ENCODE data around the gene ATOH8. TPM values are rescaled to one million over a fixed set of nuclear protein-coding genes. Genes with fewer than 3 reads are reported as not detected.

ATOH8 gene
- total RNA-seq, 1 donor from 2014 or later, result 0.79 TPM

- Histone ChIP-seq H3K4me3 (ENCODE audit: low read depth, low read length) (no peak overlapping the region), H3K36me3 (ENCODE audit: control insufficient read depth, insufficient read depth, low read length) (no peaks in the 10 kb centered on the region), H3K27me3 (ENCODE audit: control insufficient read depth, insufficient read depth, low read length) (peaks cover 6% of the 10 kb centered on the region)
- DNase-seq (ENCODE audit: low read depth) (no peak), FAIRE-seq (no peak)
- no peak for TF ChIP-seq CTCF (IDR thresholded peaks at IDR 0.05; ENCODE audit: insufficient read depth, low read length, severe bottlenecking)
These were observed 36.9 kb downstream of the ATOH8 start for GRCh38 chr2:85790499-85791188.

GRCh38 chr2:85791704-85792565 is 38.1 kb downstream of the ATOH8 start:
- no peak overlapping the region for H3K4me3 ChIP-seq (ENCODE audit: low read depth, low read length)
- no peak for TF ChIP-seq CTCF (IDR thresholded peaks at IDR 0.05; ENCODE audit: insufficient read depth, low read length, severe bottlenecking)
- FAIRE-seq (no peak), DNase-seq (ENCODE audit: low read depth) (no peak)
- H3K27me3 ChIP-seq (ENCODE audit: control insufficient read depth, insufficient read depth, low read length), result peaks cover 2% of the 10 kb centered on the region
- no peaks in the 10 kb centered on the region for H3K36me3 ChIP-seq (ENCODE audit: control insufficient read depth, insufficient read depth, low read length)

- H3K4me3 ChIP-seq (ENCODE audit: low read depth, low read length), result no peak overlapping the region
- H3K27me3 ChIP-seq (ENCODE audit: control insufficient read depth, insufficient read depth, low read length), result peaks cover 2% of the 10 kb centered on the region
- DNase-seq (ENCODE audit: low read depth), result peak; percentile 65
- no peak for TF ChIP-seq CTCF (IDR thresholded peaks at IDR 0.05; ENCODE audit: insufficient read depth, low read length, severe bottlenecking)
- peak; percentile 73 for FAIRE-seq
- no peaks in the 10 kb centered on the region for H3K36me3 ChIP-seq (ENCODE audit: control insufficient read depth, insufficient read depth, low read length)
These were observed 39.1 kb downstream of the ATOH8 start for GRCh38 chr2:85792783-85793441.

- Histone ChIP-seq H3K4me3 (ENCODE audit: low read depth, low read length) (no peak overlapping the region), H3K36me3 (ENCODE audit: control insufficient read depth, insufficient read depth, low read length) (no peaks in the 10 kb centered on the region), H3K27me3 (ENCODE audit: control insufficient read depth, insufficient read depth, low read length) (peaks cover 2% of the 10 kb centered on the region)
- DNase-seq (ENCODE audit: low read depth), result no peak
- no peak for FAIRE-seq
- no peak for TF ChIP-seq CTCF (IDR thresholded peaks at IDR 0.05; ENCODE audit: insufficient read depth, low read length, severe bottlenecking)
These were observed 39.8 kb downstream of the ATOH8 start for GRCh38 chr2:85793584-85793983.

- no peak for FAIRE-seq
- DNase-seq (ENCODE audit: low read depth), result no peak
- Histone ChIP-seq H3K4me3 (ENCODE audit: low read depth, low read length) (no peak overlapping the region), H3K27me3 (ENCODE audit: control insufficient read depth, insufficient read depth, low read length) (peaks cover 2% of the 10 kb centered on the region), H3K36me3 (ENCODE audit: control insufficient read depth, insufficient read depth, low read length) (no peaks in the 10 kb centered on the region)
- no peak for TF ChIP-seq CTCF (IDR thresholded peaks at IDR 0.05; ENCODE audit: insufficient read depth, low read length, severe bottlenecking)
These were observed 40.2 kb downstream of the ATOH8 start for GRCh38 chr2:85794038-85794441.
